ENCODE measurements around the gene WNT6. TPM values are rescaled to one million over a fixed set of nuclear protein-coding genes. Genes with fewer than 3 reads are reported as not detected.

The WNT6 gene
- total RNA-seq: not detected in 2 replicates

GRCh38 chr2:218859556-218859987 lies at the start of gene WNT6:
Gene WNT6 (plus strand): TSS chr2:218859805. CDS start chr2:218860038, 233 bp downstream.

GRCh38 chr2:218831378-218831990 lies 28.1 kb upstream of the WNT6 start, which contains the start of gene PRKAG3:
Gene PRKAG3 (minus strand): TSS chr2:218831803.

DNA sequence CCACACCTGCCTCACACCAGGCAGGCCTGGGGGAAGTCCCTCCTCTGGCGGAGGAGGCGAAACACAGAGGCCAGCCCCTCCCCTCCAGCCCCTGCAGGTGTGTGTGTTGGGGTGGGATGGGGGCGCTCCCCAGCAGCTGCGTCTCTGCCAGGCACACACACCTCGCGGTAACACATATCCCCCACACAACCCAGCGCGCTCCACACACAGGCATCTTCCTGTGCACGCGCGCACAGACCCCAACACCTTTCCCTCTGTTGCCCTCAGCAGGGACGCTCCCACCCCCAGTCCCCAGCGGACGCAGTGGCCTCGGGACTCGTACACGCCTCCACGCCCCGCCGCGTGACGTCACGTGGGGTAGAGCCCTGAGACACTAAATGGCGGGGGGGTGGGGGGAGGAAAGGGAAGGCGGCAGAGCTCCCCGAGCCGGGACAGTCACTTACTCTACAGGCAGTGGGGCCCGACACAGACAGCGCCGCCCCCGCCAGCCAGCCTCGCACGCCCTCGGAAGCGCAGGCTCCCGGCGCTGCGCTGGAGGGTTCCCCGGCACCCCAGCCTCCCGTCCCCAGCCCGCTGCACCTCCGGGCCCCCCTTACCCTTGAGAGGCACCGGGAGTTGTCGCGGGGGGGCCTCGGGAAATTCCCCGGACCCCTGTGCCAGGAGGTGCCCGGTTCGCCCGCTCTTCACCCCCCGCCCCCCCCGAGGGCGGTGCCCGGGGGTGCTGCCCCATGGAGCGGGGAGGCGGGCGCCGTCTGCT lies 20.7 kb downstream of the WNT6 start, which contains the start of gene WNT10A:
TSS of gene WNT10A (plus strand) at position 751 of the 757 bp plus-strand sequence. CDS start 144 bp downstream, outside the sequence.

Other genes starting within 250 kb of the WNT6 start
- 9.1 and 15.4 TPM in 2 replicates for gene ZNF142, start 200.2 kb upstream of the WNT6 start, total RNA-seq
- 21.4 and 28.5 TPM in 2 replicates for gene BCS1L, start 200.1 kb upstream of the WNT6 start, total RNA-seq
- 21.2 and 21.8 TPM in 2 replicates for gene RNF25, start 187.8 kb upstream of the WNT6 start, total RNA-seq
- gene STK36, start 187.7 kb upstream of the WNT6 start, total RNA-seq: 26.1 and 39.1 TPM in 2 replicates
- 6.7 and 9.8 TPM in 2 replicates for gene TTLL4, start 149.0 kb upstream of the WNT6 start, total RNA-seq
- gene CYP27A1, start 77.7 kb upstream of the WNT6 start, total RNA-seq: 6.8 and 13.7 TPM in 2 replicates
- 0.10 and 0.52 TPM in 2 replicates for gene PRKAG3, start 28.0 kb upstream of the WNT6 start, total RNA-seq
- gene WNT10A, start 21.0 kb downstream of the WNT6 start, total RNA-seq: not detected in 2 replicates
- not detected in 2 replicates for gene CDK5R2, start 99.9 kb downstream of the WNT6 start, total RNA-seq
- gene FEV, start 125.4 kb downstream of the WNT6 start, total RNA-seq: not detected in 2 replicates
- not detected in 2 replicates for gene CRYBA2, start 133.6 kb downstream of the WNT6 start, total RNA-seq
- 0.03 TPM in 1 of 2 replicates, not detected in the other for gene CFAP65, start 181.7 kb downstream of the WNT6 start, total RNA-seq
- not detected in 2 replicates for gene IHH, start 201.1 kb downstream of the WNT6 start, total RNA-seq